ENCODE measurements around the gene GPR173.

- TF ChIP-seq CTCF (IDR thresholded peaks at IDR 0.05) (no peak), POLR2A (IDR thresholded peaks at IDR 0.05) (no peak)
Observed at GRCh38 chrX:53075011-53075410, 26.4 kb downstream of the GPR173 start.
